Stomach (tissue), 9 donors: Measurements from ENCODE around the gene NSUN2. TPM values are rescaled to one million over a fixed set of nuclear protein-coding genes. Genes with fewer than 3 reads are reported as not detected.

Experiments used
- DNase-seq, 2 donors: peaks; one replicate each; pipeline versions ENCODE4 v3.0.0 to v3.0.0-alpha.2; 2013 to 2019
- H3K27ac ChIP-seq, 5 donors: fragments of 200-600 bp in 4 of 5; sonication (generic) in 4 of 5; one replicate each; pipeline ENCODE4 v1.5.1; 2013 to 2019; ENCODE audit warnings: mild to moderate bottlenecking in 1 of 5, moderate library complexity in 1 of 5
- H3K27me3 ChIP-seq, 3 donors: fragments of 200-600 bp; sonication (generic); one replicate each; pipeline ENCODE4 v1.5.1; 2017 to 2019; ENCODE audit warnings: mixed run types in 1 of 3
- H3K36me3 ChIP-seq, 4 donors: fragments of 200-600 bp; sonication (generic); 1 replicate in 3 of 4; 2 replicates in 1 of 4; pipeline ENCODE4 v1.5.1; 2016 to 2019
- H3K4me1 ChIP-seq, 4 donors: fragments of 200-600 bp; sonication (generic); one replicate each; pipeline ENCODE4 v1.5.1; 2016 to 2019
- H3K4me3 ChIP-seq, 4 donors: fragments of 200-600 bp; sonication (generic) in 3 of 4; one replicate each; pipeline ENCODE4 v1.5.1; 2016 to 2019; ENCODE audit warnings: mild to moderate bottlenecking in 1 of 4
- H3K9me3 ChIP-seq, 4 donors: fragments of 200-600 bp; sonication (generic); one replicate each; pipeline ENCODE4 v1.5.1; 2016 to 2019
- EP300 ChIP-seq: sonication (generic); formaldehyde crosslinking; IDR thresholded peaks from one replicate; pipeline ENCODE4 v1.6.1; 2017; ENCODE audit warnings: antibody characterized with exemption
- POLR2A ChIP-seq, 4 donors: fragments of 450-650 bp; IDR thresholded peaks; one replicate each; pipeline ENCODE4 v1.6.1; 2016; ENCODE audit warnings: antibody characterized with exemption in 4 of 4, control low read depth in 2 of 4, mild to moderate bottlenecking in 1 of 4, moderate library complexity in 1 of 4
- POLR2AphosphoS5 ChIP-seq, 3 donors: sonication (generic); formaldehyde crosslinking; IDR thresholded peaks; one replicate each; pipeline ENCODE4 v1.6.1; 2016; ENCODE audit warnings: antibody characterized with exemption in 3 of 3
- WGBS, 5 donors: extraction: QIAGEN DNeasy Blood & Tissue Kit in 3 of 5; methylation state at CpG; one replicate each; pipeline versions ENCODE4 v1.1.5 to v1.1.7; 2013 to 2018; 5-methylcytosine and 5-hydroxymethylcytosine counted together
- intact Hi-C: fragments of 100-400 bp; cut with DNase I; formaldehyde crosslinking; loops from one replicate; pipeline ENCODE4 v1.15.1; 2023; ENCODE audit warnings: low total_unique reads
- polyA plus RNA-seq, 3 donors: library from polyadenylated mRNA; stranded (reverse); fragments of 200-250 nt; gene quantifications; one replicate each; pipeline ENCODE4 v1.2.3, GENCODE V29; 2013
- total RNA-seq, 5 donors: library from RNA; depleted of rRNA; stranded (reverse); fragments of >200 nt; gene quantifications; one replicate each; pipeline versions ENCODE4 v1.1.0 to v1.2.3, GENCODE V29; 2014 to 2016
- TF ChIP-seq, protein P1 (sequence below), 7 experiments: fragments of 450-650 bp in 4 of 7; fragments of 200-600 bp in 3 of 7; sonication (generic) in 3 of 7; IDR thresholded peaks; one replicate each; pipeline ENCODE4 v1.5.1; 2016 to 2019; ENCODE audit warnings: antibody characterized with exemption in 7 of 7, control low read depth in 2 of 7, mild to moderate bottlenecking in 1 of 7
- donor health status: healthy with polysubstance abuse.
- donor health status: Bipolar disorder and iron deficiency.
- donor health status: healthy.

Gene NSUN2
- total and polyA plus RNA-seq, 8 donors, result 23.1 to 249 (median 40.3) TPM

GRCh38 chr5:6633469-6634245, 813 bp upstream of the NSUN2 start:
- Histone ChIP-seq H3K4me3 (peak overlapping the region; percentile 80 to 98 (median 92)), H3K27me3 (no peaks in the 10 kb centered on the region), H3K36me3 (peaks cover 8 to 29% (median 28%) of the 10 kb centered on the region in 4 donors), H3K9me3 (no peaks in the 10 kb centered on the region), H3K4me1 (peaks cover 26 to 61% (median 51%) of the 10 kb centered on the region in 4 donors), H3K27ac (peak overlapping the region; percentile 92 to 98 (median 93))
- 1 to 2% (median 1%) methylated on average over 8 to 75 of the region's 75 CpGs for WGBS, 5 donors
- DNase-seq, result no peak
- TF ChIP-seq EP300 (no peak), POLR2A (IDR thresholded peaks at IDR 0.05) (no peak), POLR2AphosphoS5 (IDR thresholded peaks at IDR 0.05) (no peak)
- TF ChIP-seq, protein P1, sequence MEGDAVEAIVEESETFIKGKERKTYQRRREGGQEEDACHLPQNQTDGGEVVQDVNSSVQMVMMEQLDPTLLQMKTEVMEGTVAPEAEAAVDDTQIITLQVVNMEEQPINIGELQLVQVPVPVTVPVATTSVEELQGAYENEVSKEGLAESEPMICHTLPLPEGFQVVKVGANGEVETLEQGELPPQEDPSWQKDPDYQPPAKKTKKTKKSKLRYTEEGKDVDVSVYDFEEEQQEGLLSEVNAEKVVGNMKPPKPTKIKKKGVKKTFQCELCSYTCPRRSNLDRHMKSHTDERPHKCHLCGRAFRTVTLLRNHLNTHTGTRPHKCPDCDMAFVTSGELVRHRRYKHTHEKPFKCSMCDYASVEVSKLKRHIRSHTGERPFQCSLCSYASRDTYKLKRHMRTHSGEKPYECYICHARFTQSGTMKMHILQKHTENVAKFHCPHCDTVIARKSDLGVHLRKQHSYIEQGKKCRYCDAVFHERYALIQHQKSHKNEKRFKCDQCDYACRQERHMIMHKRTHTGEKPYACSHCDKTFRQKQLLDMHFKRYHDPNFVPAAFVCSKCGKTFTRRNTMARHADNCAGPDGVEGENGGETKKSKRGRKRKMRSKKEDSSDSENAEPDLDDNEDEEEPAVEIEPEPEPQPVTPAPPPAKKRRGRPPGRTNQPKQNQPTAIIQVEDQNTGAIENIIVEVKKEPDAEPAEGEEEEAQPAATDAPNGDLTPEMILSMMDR (IDR thresholded peaks at IDR 0.05), result no peak
- intact Hi-C loops, result loop anchor here (5.0 to 10.0 kb wide), 2 partner anchors 84 to 111 kb away; no protein-coding TSS in a partner anchor

GRCh38 chr5:6632324-6632887, 438 bp downstream of the NSUN2 start:
- WGBS, 5 donors, result 1 to 2% (median 1%) methylated on average over 19 to 33 of the region's 33 CpGs
- TF ChIP-seq EP300, result no peak
- TF ChIP-seq POLR2AphosphoS5 (IDR thresholded peaks at IDR 0.05), result no peak
- TF ChIP-seq, protein P1 (IDR thresholded peaks at IDR 0.05), result no peak
- no peak for TF ChIP-seq POLR2A (IDR thresholded peaks at IDR 0.05)
- DNase-seq, result peak in 1 of 2 donors; percentile 55

DNA sequence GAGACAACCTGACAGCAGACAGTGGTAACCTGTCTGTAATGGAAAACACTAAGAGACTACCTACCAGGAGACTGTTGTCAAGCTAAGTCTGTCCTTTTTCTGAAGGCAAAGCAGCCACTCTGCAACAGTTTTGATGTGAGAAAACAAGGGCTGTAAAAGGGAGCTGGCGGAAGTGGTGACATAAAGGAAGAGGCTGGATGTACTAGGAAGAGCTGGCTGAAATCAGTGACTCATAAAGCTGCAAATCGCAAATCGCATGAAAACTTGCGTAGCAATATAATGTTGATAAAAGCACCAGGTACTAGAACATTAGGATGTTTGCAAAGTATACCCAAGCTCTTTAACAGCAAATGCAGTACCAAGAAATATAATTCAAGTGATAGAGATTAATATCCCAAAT, 1.4 kb downstream of the NSUN2 start:
- H3K9me3 ChIP-seq, result no peaks in the 10 kb centered on the region
- TF ChIP-seq POLR2A (IDR thresholded peaks at IDR 0.05) (no peak), POLR2AphosphoS5 (IDR thresholded peaks at IDR 0.05) (no peak)
- 90 to 94% (median 91%) methylated on average over 4 of the region's 4 CpGs for WGBS, 5 donors
- peak overlapping the region in 2 of 4 donors; percentile 91 to 98 for H3K4me3 ChIP-seq
- H3K36me3 ChIP-seq, result peaks cover 11 to 48% (median 44%) of the 10 kb centered on the region in 4 donors
- no peak overlapping the region for H3K27ac ChIP-seq
- intact Hi-C loops, result loop anchor here (5.0 to 10.0 kb wide), 2 partner anchors 86 to 113 kb away; no protein-coding TSS in a partner anchor
- no peak for DNase-seq
- H3K4me1 ChIP-seq, result peaks cover 26 to 51% (median 45%) of the 10 kb centered on the region in 4 donors
- H3K27me3 ChIP-seq, result no peaks in the 10 kb centered on the region

More at GRCh38 chr5:6632324-6632887, 438 bp downstream of the NSUN2 start:
- H3K36me3 ChIP-seq, result peaks cover 11 to 40% (median 38%) of the 10 kb centered on the region in 4 donors
- H3K9me3 ChIP-seq, result no peaks in the 10 kb centered on the region
- intact Hi-C loops, result loop anchor here (5.0 to 10.0 kb wide), 2 partner anchors 85 to 112 kb away; no protein-coding TSS in a partner anchor
- peak overlapping the region; percentile 80 to 98 (median 92) for H3K4me3 ChIP-seq
- peak overlapping the region; percentile 92 to 98 (median 93) for H3K27ac ChIP-seq
- no peaks in the 10 kb centered on the region for H3K27me3 ChIP-seq
- peaks cover 26 to 56% (median 50%) of the 10 kb centered on the region in 4 donors for H3K4me1 ChIP-seq

DNA sequence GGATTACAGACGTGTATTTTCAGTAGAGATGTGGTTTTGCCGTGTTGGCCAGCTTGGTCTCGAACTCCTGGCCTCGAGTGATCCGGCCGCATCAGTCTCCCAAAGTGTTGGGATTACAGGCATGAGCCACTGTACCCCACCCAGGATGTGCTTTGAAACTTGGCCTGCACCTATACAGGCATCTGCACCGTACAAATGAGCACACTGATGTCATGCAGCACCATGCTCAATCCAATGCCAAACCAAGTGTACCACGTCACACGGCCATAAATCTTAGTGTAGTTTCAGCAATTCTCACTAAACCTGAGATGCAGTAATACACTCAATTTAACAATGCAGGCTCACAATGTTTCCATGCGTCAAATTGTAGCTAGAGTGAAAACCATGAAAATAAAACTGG, 6.3 kb downstream of the NSUN2 start:
- no peaks in the 10 kb centered on the region for H3K27me3 ChIP-seq
- intact Hi-C loops, result loop anchor here (10.0 kb wide), 1 partner anchor 1238 kb away; the partner anchor contains the start of genes FASTKD3 and MTRR
- H3K36me3 ChIP-seq, result peaks cover 26 to 95% (median 92%) of the 10 kb centered on the region in 4 donors
- no peak overlapping the region for H3K27ac ChIP-seq
- peaks cover 5 to 15% (median 11%) of the 10 kb centered on the region in 4 donors for H3K4me1 ChIP-seq
- H3K9me3 ChIP-seq, result peaks cover 0 to 9% (median 0%) of the 10 kb centered on the region in 4 donors
- no peak for DNase-seq
- WGBS, 5 donors, result 88 to 91% (median 90%) methylated on average over 7 to 10 of the region's 10 CpGs
- no peak overlapping the region for H3K4me3 ChIP-seq
- no peak for TF ChIP-seq POLR2AphosphoS5 (IDR thresholded peaks at IDR 0.05)
- no peak for TF ChIP-seq POLR2A (IDR thresholded peaks at IDR 0.05)
- TF ChIP-seq EP300, result no peak
- TF ChIP-seq, protein P1 (IDR thresholded peaks at IDR 0.05), result no peak
